Keratinocyte (primary cell): ENCODE measurements around the gene OXNAD1.

Source experiments
- CTCF ChIP-seq, 3 experiments: IDR thresholded peaks in 1 of 3; conservative IDR thresholded peaks in 1 of 3; optimal IDR thresholded peaks in 1 of 3; 2 replicates in 2 of 3; 3 replicates in 1 of 3; pipeline versions ENCODE3 to v1.5.1; 2011; ENCODE audit warnings: low read length in 3 of 3, mild to moderate bottlenecking in 3 of 3, moderate library complexity in 2 of 3, control low read depth in 1 of 3, inconsistent platforms in 1 of 3; ENCODE audit not compliant: insufficient read depth in 2 of 3; ENCODE audit errors: extremely low read depth in 1 of 3
- EZH2 ChIP-seq: IDR thresholded peaks from one replicate; pipeline ENCODE4 v1.6.1; 2012; ENCODE audit warnings: inconsistent platforms, mild to moderate bottlenecking, low read length, moderate library complexity

GRCh38 chr3:16298891-16299290, 33.9 kb downstream of the OXNAD1 start:
- TF ChIP-seq CTCF (optimal IDR thresholded peaks at IDR 0.05 in 1 of 3, IDR thresholded peaks at IDR 0.05 in 1 of 3, conservative IDR thresholded peaks at IDR 0.05 in 1 of 3; ENCODE audit: extremely low read depth in 1 of 3, insufficient read depth in 2 of 3, low read length in 3 of 3), result no peak
- TF ChIP-seq EZH2, result no peak
